ENCODE data around the gene CAMTA1. TPM values are rescaled to one million over a fixed set of nuclear protein-coding genes. Genes with fewer than 3 reads are reported as not detected.

CAMTA1 gene
- polyA plus RNA-seq, 1 donor from 2014 or later: 162 TPM

GRCh38 chr1:7322283-7322785 is 537.1 kb downstream of the CAMTA1 start:
- Histone ChIP-seq H3K9ac (ENCODE audit: low read length) (no peak overlapping the region), H3K36me3 (ENCODE audit: insufficient read depth, low read length) (no peaks in the 10 kb centered on the region), H3K4me3 (ENCODE audit: low read length) (no peak overlapping the region), H3K9me2 (ENCODE audit: insufficient read depth, low read length) (no peaks in the 10 kb centered on the region), H3K27ac (ENCODE audit: low read length) (no peak overlapping the region), H3K27me3 (ENCODE audit: insufficient read depth, low read depth, low read length) (no peaks in the 10 kb centered on the region), H3K79me2 (replicated peaks; ENCODE audit: insufficient read depth, low read length) (no peaks in the 10 kb centered on the region), H3K9me3 (ENCODE audit: low read length) (no peaks in the 10 kb centered on the region), H3K4me2 (ENCODE audit: low read length) (no peak overlapping the region), H4K20me1 (ENCODE audit: insufficient read depth) (no peaks in the 10 kb centered on the region), H3F3A (ENCODE audit: insufficient read depth, low read length, poor library complexity, severe bottlenecking) (no peaks in the 10 kb centered on the region), H2AFZ (ENCODE audit: low read depth, low read length) (no peak overlapping the region)
- TF ChIP-seq RAD21 (conservative IDR thresholded peaks at IDR 0.05) (no peak), CTCF (IDR thresholded peaks at IDR 0.05; ENCODE audit: poor library complexity, severe bottlenecking) (no peak), POLR2AphosphoS5 (IDR thresholded peaks at IDR 0.05) (no peak), MXI1 (conservative IDR thresholded peaks at IDR 0.05; ENCODE audit: poor library complexity, severe bottlenecking) (no peak), EZH2 (IDR thresholded peaks at IDR 0.05; ENCODE audit: borderline replicate concordance, insufficient read depth, low read length, poor library complexity, severe bottlenecking) (no peak), REST (IDR thresholded peaks at IDR 0.05; ENCODE audit: borderline replicate concordance) (no peak), TAF1 (IDR thresholded peaks at IDR 0.05; ENCODE audit: low read depth) (no peak), SMC3 (conservative IDR thresholded peaks at IDR 0.05; ENCODE audit: poor library complexity) (no peak), EP300 (conservative IDR thresholded peaks at IDR 0.05; ENCODE audit: poor library complexity, severe bottlenecking) (no peak)

- no peaks in the 10 kb centered on the region for H3K9me2 ChIP-seq (ENCODE audit: insufficient read depth, low read length)
- H3K36me3 ChIP-seq (ENCODE audit: insufficient read depth, low read length): no peaks in the 10 kb centered on the region
- H3K27ac ChIP-seq (ENCODE audit: low read length): no peak overlapping the region
- no peaks in the 10 kb centered on the region for H3F3A ChIP-seq (ENCODE audit: insufficient read depth, low read length, poor library complexity, severe bottlenecking)
- no peaks in the 10 kb centered on the region for H4K20me1 ChIP-seq (ENCODE audit: insufficient read depth)
- H3K9ac ChIP-seq (ENCODE audit: low read length): no peak overlapping the region
- H3K4me3 ChIP-seq (ENCODE audit: low read length): no peak overlapping the region
- no peaks in the 10 kb centered on the region for H3K27me3 ChIP-seq (ENCODE audit: insufficient read depth, low read depth, low read length)
- no peak overlapping the region for H2AFZ ChIP-seq (ENCODE audit: low read depth, low read length)
- no peaks in the 10 kb centered on the region for H3K79me2 ChIP-seq (replicated peaks; ENCODE audit: insufficient read depth, low read length)
- no peak for TF ChIP-seq CTCF (IDR thresholded peaks at IDR 0.05; ENCODE audit: poor library complexity, severe bottlenecking)
- TF ChIP-seq EP300 (conservative IDR thresholded peaks at IDR 0.05; ENCODE audit: poor library complexity, severe bottlenecking): no peak
- TF ChIP-seq REST (IDR thresholded peaks at IDR 0.05; ENCODE audit: borderline replicate concordance): no peak
- TF ChIP-seq POLR2AphosphoS5 (IDR thresholded peaks at IDR 0.05): no peak
- TF ChIP-seq SMC3 (conservative IDR thresholded peaks at IDR 0.05; ENCODE audit: poor library complexity): no peak
- no peak for TF ChIP-seq TAF1 (IDR thresholded peaks at IDR 0.05; ENCODE audit: low read depth)
- no peak for TF ChIP-seq RAD21 (conservative IDR thresholded peaks at IDR 0.05)
- no peak for TF ChIP-seq MXI1 (conservative IDR thresholded peaks at IDR 0.05; ENCODE audit: poor library complexity, severe bottlenecking)
- no peaks in the 10 kb centered on the region for H3K9me3 ChIP-seq (ENCODE audit: low read length)
- H3K4me2 ChIP-seq (ENCODE audit: low read length): no peak overlapping the region
These were observed 537.7 kb downstream of the CAMTA1 start for GRCh38 chr1:7322912-7323311.

Measured in neural cell (in vitro differentiated cells).